ENCODE results near the gene ZNF90.

ZNF90 gene

DNA sequence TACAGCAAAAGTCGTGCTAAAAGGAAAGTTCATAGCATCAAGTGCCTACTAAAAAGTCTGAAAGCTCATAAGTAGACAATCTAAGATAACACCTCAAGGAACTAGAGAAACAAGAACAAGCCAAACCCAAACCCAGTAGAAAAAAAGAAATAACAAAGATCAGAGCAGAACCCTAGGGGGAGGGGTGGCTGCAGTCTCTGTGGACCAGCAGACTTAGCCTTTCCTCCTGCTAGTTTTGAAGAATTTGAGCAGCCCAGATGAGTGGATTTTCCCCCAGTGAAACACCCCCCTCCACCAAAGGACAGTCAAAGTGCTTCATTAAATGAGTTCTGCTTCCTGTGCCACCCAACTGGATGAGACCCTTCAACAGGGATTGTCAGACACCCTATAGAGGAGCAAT is 86.7 kb downstream of the ZNF90 start:
- no peak overlapping the region for H3K27ac ChIP-seq (ENCODE audit: low read depth, low read length)
- H3K36me3 ChIP-seq (ENCODE audit: control insufficient read depth, insufficient read depth, low read length): peaks cover 5% of the 10 kb centered on the region; the same call in 1 of the 2 replicates
- H3K9ac ChIP-seq (ENCODE audit: low read length): no peak overlapping the region
- no peaks in the 10 kb centered on the region for H3K4me1 ChIP-seq (ENCODE audit: control insufficient read depth, insufficient read depth, low read length)
- no peaks in the 10 kb centered on the region for H3K27me3 ChIP-seq (ENCODE audit: control insufficient read depth, insufficient read depth, low read length)
- H3K9me3 ChIP-seq (ENCODE audit: control insufficient read depth, insufficient read depth, low read depth, low read length): peaks cover 9% of the 10 kb centered on the region; the same call in 1 of the 2 replicates
- no peak overlapping the region for H3K4me3 ChIP-seq (ENCODE audit: low read depth, low read length)

GRCh38 chr19:20165971-20166592 is 88.3 kb downstream of the ZNF90 start:
- H3K4me1 ChIP-seq (ENCODE audit: control insufficient read depth, insufficient read depth, low read length): no peaks in the 10 kb centered on the region
- H3K9ac ChIP-seq (ENCODE audit: low read length): no peak overlapping the region
- no peaks in the 10 kb centered on the region for H3K27me3 ChIP-seq (ENCODE audit: control insufficient read depth, insufficient read depth, low read length)
- no peak overlapping the region for H3K27ac ChIP-seq (ENCODE audit: low read depth, low read length)
- H3K9me3 ChIP-seq (ENCODE audit: control insufficient read depth, insufficient read depth, low read depth, low read length): peaks cover 9% of the 10 kb centered on the region; the same call in 1 of the 2 replicates
- H3K4me3 ChIP-seq (ENCODE audit: low read depth, low read length): no peak overlapping the region
- H3K36me3 ChIP-seq (ENCODE audit: control insufficient read depth, insufficient read depth, low read length): peaks cover 15% of the 10 kb centered on the region; the same call in 1 of the 2 replicates

DNA sequence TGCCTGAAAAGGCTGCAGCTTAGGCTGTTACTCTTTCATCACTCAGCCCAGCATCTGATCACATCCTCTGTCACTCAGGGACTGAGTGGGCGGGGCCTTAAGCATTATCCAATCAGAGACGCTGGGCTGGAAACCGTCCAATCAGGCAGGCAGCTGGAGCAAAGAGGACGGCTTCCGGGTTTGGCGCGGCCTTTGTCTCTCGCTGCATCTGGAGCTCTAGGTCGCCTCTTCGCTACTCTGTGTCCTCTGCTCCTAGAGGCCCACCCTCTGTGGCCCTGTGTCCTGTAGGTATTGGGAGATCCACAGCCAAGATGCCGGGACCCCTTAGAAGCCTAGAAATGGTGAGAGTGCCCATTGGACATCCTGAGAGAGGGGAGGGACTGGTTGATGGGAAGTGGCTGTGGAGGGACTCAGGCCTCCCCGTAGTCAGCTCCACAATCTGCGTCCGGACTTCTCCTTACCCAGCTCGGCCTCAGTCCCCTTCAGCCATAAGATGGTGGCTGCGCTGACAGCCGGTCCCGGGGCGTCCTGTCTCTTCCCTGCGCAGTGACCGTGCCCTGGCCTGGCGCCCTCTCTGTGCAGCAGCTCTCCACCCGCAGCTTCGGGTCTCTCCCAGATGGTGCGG is 89.3 kb downstream of the ZNF90 start, which contains the start of gene ZNF486:
Gene ZNF486 (plus strand): TSS at position 195 of the 625 bp plus-strand sequence. CDS start 117 bp downstream, at position 312.
- Histone ChIP-seq H3K27me3 (ENCODE audit: control insufficient read depth, insufficient read depth, low read length) (no peaks in the 10 kb centered on the region), H3K4me3 (ENCODE audit: low read depth, low read length) (peak within 1 kb of the TSS; percentile 85; the same call in 1 of the 2 replicates), H3K27ac (ENCODE audit: low read depth, low read length) (peak within 1 kb of the TSS; percentile 28; the same call in 1 of the 2 replicates), H3K4me1 (ENCODE audit: control insufficient read depth, insufficient read depth, low read length) (no peaks in the 10 kb centered on the region), H3K9ac (ENCODE audit: low read length) (peak within 1 kb of the TSS; percentile 39), H3K36me3 (ENCODE audit: control insufficient read depth, insufficient read depth, low read length) (peaks cover 26% of the 10 kb centered on the region; the same call in 1 of the 2 replicates), H3K9me3 (ENCODE audit: control insufficient read depth, insufficient read depth, low read depth, low read length) (peaks cover 16% of the 10 kb centered on the region; the same call in 1 of the 2 replicates)

GRCh38 chr19:20167651-20168122 is 89.9 kb downstream of the ZNF90 start:
- no peaks in the 10 kb centered on the region for H3K4me1 ChIP-seq (ENCODE audit: control insufficient read depth, insufficient read depth, low read length)
- no peaks in the 10 kb centered on the region for H3K27me3 ChIP-seq (ENCODE audit: control insufficient read depth, insufficient read depth, low read length)
- H3K9ac ChIP-seq (ENCODE audit: low read length): no peak overlapping the region
- peak overlapping the region; percentile 28; the same call in 1 of the 2 replicates for H3K27ac ChIP-seq (ENCODE audit: low read depth, low read length)
- H3K9me3 ChIP-seq (ENCODE audit: control insufficient read depth, insufficient read depth, low read depth, low read length): peaks cover 20% of the 10 kb centered on the region; the same call in 1 of the 2 replicates
- peaks cover 27% of the 10 kb centered on the region; the same call in 1 of the 2 replicates for H3K36me3 ChIP-seq (ENCODE audit: control insufficient read depth, insufficient read depth, low read length)
- H3K4me3 ChIP-seq (ENCODE audit: low read depth, low read length): peak overlapping the region; percentile 85; the same call in 1 of the 2 replicates
